ENCODE data around the gene LZTS2. TPM values are rescaled to one million over a fixed set of nuclear protein-coding genes. Genes with fewer than 3 reads are reported as not detected.
A peak's percentile ranks its signal among the peaks of the same experiment; 100 is the strongest.

The LZTS2 gene
- total RNA-seq, 1 donor from 2014 or later: 35.6 TPM

DNA sequence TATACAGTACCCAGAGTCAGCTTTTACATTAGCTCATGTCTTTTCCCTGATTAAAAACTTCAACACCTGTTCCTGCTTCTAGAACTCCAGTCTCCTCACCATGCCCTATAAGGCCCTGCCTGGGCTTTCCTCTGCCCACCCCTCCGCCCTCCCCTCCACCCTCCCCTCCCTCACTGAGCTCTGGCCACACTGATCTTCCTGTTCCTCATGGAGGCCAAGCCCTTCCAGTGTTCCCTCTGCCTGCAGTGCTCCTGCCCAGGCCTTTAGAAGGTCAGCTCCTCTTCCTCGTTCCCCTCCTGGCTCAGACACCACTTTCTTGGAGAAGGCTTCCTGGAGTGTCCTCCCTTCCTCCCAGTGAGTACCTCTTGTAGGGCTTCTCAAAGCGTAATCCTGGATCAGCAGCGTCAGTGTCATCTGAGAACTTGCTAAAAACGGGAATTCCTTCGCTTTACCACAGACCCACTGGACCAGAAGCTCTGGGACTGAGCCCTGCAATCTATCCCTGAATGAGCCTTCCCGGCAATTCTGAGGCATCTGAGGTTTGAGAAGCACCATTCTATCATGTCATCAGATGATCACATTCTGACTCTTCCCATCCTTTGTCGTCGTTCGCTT, 27.6 kb downstream of the LZTS2 start:
- no peak for TF ChIP-seq CTCF (IDR thresholded peaks at IDR 0.05; ENCODE audit: borderline replicate concordance)
- Histone ChIP-seq H3K4me1 (peaks cover 21% of the 10 kb centered on the region), H3K27ac (replicated peaks) (no peak overlapping the region), H3K9me3 (replicated peaks) (no peaks in the 10 kb centered on the region), H3K36me3 (no peaks in the 10 kb centered on the region), H3K27me3 (ENCODE audit: low read depth) (peaks cover 3% of the 10 kb centered on the region), H3K4me3 (no peak overlapping the region)
- no peak for DNase-seq
- intact Hi-C loops (cut with micrococcal nuclease): no loop called here

DNA sequence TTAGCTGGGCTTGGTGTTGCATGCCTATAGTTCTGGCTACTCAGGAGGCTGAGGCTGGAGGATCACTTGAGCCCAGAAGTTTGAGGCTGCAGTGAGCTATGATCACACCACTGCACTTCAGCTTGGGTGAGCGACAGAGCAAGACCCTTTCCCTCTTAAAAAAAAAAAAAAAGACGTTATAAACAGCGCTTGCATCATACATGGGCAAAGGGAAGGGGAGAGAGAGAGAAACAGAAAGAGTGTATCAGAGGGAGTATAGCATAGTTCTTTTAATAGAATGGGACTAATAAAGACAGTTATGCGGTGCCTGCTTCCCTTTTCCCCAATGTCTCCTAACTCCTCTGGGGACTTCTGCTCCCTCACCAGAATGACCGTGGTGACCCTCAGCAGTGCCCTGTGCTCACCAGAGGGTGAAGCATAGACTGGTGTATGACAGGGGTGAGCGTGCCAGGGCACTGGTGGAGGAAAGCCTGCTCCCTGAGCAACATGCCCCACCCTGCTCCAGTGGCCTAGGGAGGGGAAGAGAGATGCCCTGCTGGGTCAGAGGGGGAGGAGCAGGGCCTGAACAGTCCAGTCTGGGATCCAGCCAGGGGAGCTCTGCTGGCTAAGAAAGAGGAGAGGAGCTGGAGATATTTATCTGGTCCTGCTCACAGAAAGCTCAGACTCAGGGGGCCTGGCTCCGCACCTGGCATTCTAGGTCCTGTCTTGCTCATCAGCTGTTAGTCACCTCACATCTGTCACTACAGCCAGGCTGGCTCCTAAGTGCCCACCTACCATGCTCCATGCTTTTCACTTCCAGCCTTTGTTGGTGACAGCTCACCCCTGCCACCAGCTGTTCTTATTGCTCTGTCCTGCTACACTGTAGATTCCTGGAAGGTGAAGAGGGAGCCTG, 29.1 kb downstream of the LZTS2 start:
- intact Hi-C loops (cut with micrococcal nuclease): no loop called here
- no peak overlapping the region for H3K4me3 ChIP-seq
- no peak for DNase-seq
- no peaks in the 10 kb centered on the region for H3K36me3 ChIP-seq
- H3K9me3 ChIP-seq (replicated peaks): no peaks in the 10 kb centered on the region
- H3K27me3 ChIP-seq (ENCODE audit: low read depth): peaks cover 3% of the 10 kb centered on the region
- TF ChIP-seq CTCF (IDR thresholded peaks at IDR 0.05; ENCODE audit: borderline replicate concordance): no peak
- H3K4me1 ChIP-seq: peaks cover 36% of the 10 kb centered on the region
- no peak overlapping the region for H3K27ac ChIP-seq (replicated peaks)

DNA sequence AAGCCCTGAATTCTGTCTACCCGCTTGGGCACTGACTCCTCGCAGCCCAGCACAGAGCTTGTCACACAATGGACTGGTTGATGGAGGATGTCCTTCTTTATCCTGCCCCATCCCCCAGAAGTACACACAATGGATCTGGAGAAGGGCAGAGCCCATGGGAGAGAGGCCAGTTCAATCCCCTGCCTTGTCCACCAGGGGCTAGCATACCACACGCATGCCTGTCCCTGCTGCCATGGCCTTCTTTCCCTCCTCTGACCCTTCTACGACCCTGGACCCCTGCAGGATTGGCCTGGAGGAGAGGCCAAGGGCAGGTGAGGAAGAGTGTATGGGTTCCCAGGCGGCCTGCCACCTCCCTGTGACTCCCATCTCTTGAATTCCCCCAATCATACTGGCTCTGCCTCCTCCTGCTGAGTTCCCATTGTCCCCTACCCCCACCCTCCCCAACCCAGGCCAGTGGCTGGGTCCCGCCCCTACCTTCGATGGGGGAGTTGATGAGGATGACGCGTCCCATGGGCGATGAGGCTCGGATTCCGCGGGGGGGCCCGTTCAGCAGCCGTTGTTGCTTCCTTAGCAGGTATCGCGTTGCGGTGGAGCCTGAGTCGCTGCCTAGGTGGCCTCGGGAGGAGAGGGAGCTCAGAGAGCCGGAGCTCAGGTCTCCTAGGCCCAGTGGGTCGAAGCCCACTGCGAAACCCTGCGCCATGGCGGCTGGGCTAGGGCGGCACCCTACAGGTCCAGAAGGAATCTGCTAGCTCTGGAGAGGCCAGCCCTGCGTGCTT, 30.1 kb downstream of the LZTS2 start:
- Histone ChIP-seq H3K4me1 (peaks cover 40% of the 10 kb centered on the region), H3K9me3 (replicated peaks) (no peaks in the 10 kb centered on the region), H3K27ac (replicated peaks) (no peak overlapping the region), H3K36me3 (peaks cover 3% of the 10 kb centered on the region), H3K4me3 (no peak overlapping the region), H3K27me3 (ENCODE audit: low read depth) (peaks cover 3% of the 10 kb centered on the region)
- no peak for TF ChIP-seq CTCF (IDR thresholded peaks at IDR 0.05; ENCODE audit: borderline replicate concordance)
- DNase-seq: no peak
- intact Hi-C loops (cut with micrococcal nuclease): no loop called here

DNA sequence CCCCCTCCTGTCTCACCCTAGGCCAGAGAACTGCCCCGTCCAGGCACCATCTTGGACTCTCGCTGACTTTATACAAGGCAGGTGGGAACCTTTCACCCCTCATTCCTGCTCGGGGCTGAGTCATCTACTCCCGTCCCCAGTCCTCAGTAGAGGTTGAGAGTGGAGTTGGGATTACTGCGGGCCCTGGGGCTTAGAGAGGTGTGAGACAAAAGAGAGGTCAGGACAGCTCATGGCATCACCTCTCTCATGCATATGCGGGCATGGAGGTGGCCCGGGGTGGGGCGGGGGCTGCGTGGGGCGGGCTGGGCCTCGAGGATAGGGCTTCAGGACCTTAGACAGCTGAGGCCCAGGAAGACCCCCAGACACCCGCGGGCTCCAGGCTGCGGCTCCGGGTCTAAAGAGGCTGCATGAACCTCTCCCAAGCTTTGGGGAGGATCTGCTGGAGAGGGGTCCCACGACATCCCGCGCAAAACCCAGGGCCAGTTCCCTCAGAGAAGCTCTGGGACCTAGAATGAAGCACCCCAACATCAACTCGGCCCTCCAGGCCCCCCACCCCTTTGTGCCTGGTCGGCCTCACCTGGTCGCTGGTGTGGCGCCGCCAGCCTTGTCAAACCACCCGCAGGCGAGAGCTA, 31.0 kb downstream of the LZTS2 start:
- H3K36me3 ChIP-seq: peaks cover 12% of the 10 kb centered on the region
- H3K4me3 ChIP-seq: peak overlapping the region; percentile 94
- no peak for TF ChIP-seq CTCF (IDR thresholded peaks at IDR 0.05; ENCODE audit: borderline replicate concordance)
- H3K4me1 ChIP-seq: peaks cover 40% of the 10 kb centered on the region
- H3K9me3 ChIP-seq (replicated peaks): no peaks in the 10 kb centered on the region
- intact Hi-C loops (cut with micrococcal nuclease): no loop called here
- no peak for DNase-seq
- H3K27ac ChIP-seq (replicated peaks): peak overlapping the region; percentile 97
- peaks cover 3% of the 10 kb centered on the region for H3K27me3 ChIP-seq (ENCODE audit: low read depth)

Measured in left ventricle myocardium inferior (tissue), 1 donor.